Mesothelial cell of epicardium (in vitro differentiated cells): Measurements from ENCODE around the gene NOC4L. TPM values are rescaled to one million over a fixed set of nuclear protein-coding genes. Genes with fewer than 3 reads are reported as not detected.

ENCODE experiments used
- DNase-seq, 2 experiments: peaks; one replicate each; pipeline ENCODE4 v3.0.0; 2021; ENCODE audit warnings: low spot score in 2 of 2; ENCODE audit not compliant: unreplicated experiment in 2 of 2
- H3K27ac Mint-ChIP-seq: 2 replicates; pipeline ENCODE4 v1.8.0; 2021; ENCODE audit warnings: mixed read lengths
- H3K27me3 Mint-ChIP-seq: 2 replicates; pipeline ENCODE4 v1.8.0; 2021; ENCODE audit warnings: low read depth, mixed read lengths
- H3K36me3 Mint-ChIP-seq: 2 replicates; pipeline ENCODE4 v1.8.0; 2021; ENCODE audit warnings: mixed read lengths
- H3K4me1 Mint-ChIP-seq: 2 replicates; pipeline ENCODE4 v1.8.0; 2021; ENCODE audit warnings: mixed read lengths
- H3K4me3 Mint-ChIP-seq: 2 replicates; pipeline ENCODE4 v1.8.0; 2021; ENCODE audit warnings: mild to moderate bottlenecking, moderate library complexity, mixed read lengths
- H3K9me3 Mint-ChIP-seq: 2 replicates; pipeline ENCODE4 v1.8.0; 2021; ENCODE audit warnings: mixed read lengths
- CTCF ChIP-seq: fragments of 200-600 bp; sonication (generic); IDR thresholded peaks from one replicate; pipeline ENCODE4 v1.5.0; 2021; ENCODE audit warnings: antibody characterized with exemption; ENCODE audit not compliant: unreplicated experiment
- total RNA-seq: library from RNA; stranded (reverse); gene quantifications from 3 replicates; pipeline ENCODE4 v1.2.1, GENCODE V29; 2021

The NOC4L gene
- total RNA-seq, 1 donor from 2014 or later = 25.1 TPM

- no peak for TF ChIP-seq CTCF
- Mint-ChIP-seq H3K36me3 (no peaks in the 10 kb centered on the region), H3K27ac (no peak overlapping the region), H3K9me3 (no peaks in the 10 kb centered on the region), H3K4me1 (peaks cover 17% of the 10 kb centered on the region), H3K27me3 (peaks cover 59% of the 10 kb centered on the region), H3K4me3 (no peak overlapping the region)
- no peak for DNase-seq
Measured at GRCh38 chr12:132174839-132175490, 30.7 kb downstream of the NOC4L start.

- Mint-ChIP-seq H3K36me3 (no peaks in the 10 kb centered on the region), H3K27ac (no peak overlapping the region), H3K4me3 (no peak overlapping the region), H3K27me3 (peaks cover 62% of the 10 kb centered on the region), H3K9me3 (no peaks in the 10 kb centered on the region), H3K4me1 (peaks cover 12% of the 10 kb centered on the region)
- no peak for DNase-seq
- no peak for TF ChIP-seq CTCF
Measured at GRCh38 chr12:132175496-132176384, 31.5 kb downstream of the NOC4L start.

GRCh38 chr12:132176385-132176919, 32.2 kb downstream of the NOC4L start:
- Mint-ChIP-seq H3K9me3 (no peaks in the 10 kb centered on the region), H3K36me3 (no peaks in the 10 kb centered on the region), H3K27ac (no peak overlapping the region), H3K27me3 (peaks cover 67% of the 10 kb centered on the region), H3K4me3 (no peak overlapping the region), H3K4me1 (peaks cover 12% of the 10 kb centered on the region)
- no peak for DNase-seq
- no peak for TF ChIP-seq CTCF

- Mint-ChIP-seq H3K27me3 (peaks cover 67% of the 10 kb centered on the region), H3K4me3 (no peak overlapping the region)
Measured at GRCh38 chr12:132176920-132177551, 32.8 kb downstream of the NOC4L start.

More at GRCh38 chr12:132176920-132177551, 32.8 kb downstream of the NOC4L start:
- Mint-ChIP-seq H3K27ac (no peak overlapping the region), H3K36me3 (no peaks in the 10 kb centered on the region), H3K4me1 (peaks cover 12% of the 10 kb centered on the region), H3K9me3 (no peaks in the 10 kb centered on the region)
- DNase-seq = no peak
- no peak for TF ChIP-seq CTCF
